SK-N-MC (cell line): Measurements from ENCODE around the gene PARP6.

ENCODE experiments used
- FOXP2 ChIP-seq: optimal IDR thresholded peaks from 2 replicates; pipeline ENCODE3; 2011; ENCODE audit warnings: mild to moderate bottlenecking, moderate library complexity; ENCODE audit not compliant: insufficient read depth; ENCODE audit errors: extremely low read length, control extremely low read depth
- POLR2AphosphoS5 ChIP-seq: IDR thresholded peaks from 2 replicates; pipeline ENCODE4 v1.6.1; 2012; ENCODE audit warnings: mild to moderate bottlenecking, low read depth, low read length, borderline replicate concordance

DNA sequence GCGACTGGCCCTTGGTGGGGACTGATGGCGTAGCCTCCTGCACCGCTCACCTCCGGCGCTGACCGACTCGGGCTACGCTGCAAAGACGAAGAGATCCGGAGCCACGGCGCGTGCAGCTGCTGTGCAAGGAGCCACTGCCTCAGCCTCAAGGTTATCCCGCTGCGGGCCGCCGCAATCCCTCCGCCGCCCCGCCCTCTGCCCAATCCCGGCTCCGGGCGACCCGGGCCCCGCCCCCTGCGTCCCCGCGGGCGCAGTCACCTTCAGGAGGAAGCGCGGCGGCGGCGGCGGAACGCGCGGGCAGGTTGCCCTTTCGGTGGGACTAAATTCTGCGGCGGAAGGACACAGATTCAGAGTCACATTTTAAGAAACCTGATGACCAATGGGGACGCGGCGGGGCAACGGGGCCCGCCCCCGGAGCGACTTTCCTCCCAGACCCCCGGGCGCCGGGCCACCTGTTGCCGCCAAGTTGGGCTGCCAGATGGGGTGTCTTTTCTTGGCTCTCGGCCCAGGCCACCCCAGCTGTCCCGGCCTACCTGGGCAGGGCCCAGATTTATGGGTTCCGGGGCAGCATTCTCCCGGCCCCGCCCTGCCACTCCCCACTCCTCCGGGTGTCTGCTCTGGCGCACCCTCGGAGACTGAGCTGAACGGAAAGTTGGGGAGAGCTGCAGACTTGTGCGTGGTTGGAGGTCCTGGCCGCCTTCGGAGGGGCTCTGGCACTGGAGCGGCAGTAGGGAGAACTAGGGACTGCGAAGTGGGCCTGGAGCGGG, 41.1 kb downstream of the PARP6 start, which contains the start of gene PKM:
- TF ChIP-seq POLR2AphosphoS5 (peak; percentile 96), FOXP2 (peak; percentile 38)
